H9 (cell line): Measurements from ENCODE around the gene NT5DC2. TPM values are rescaled to one million over a fixed set of nuclear protein-coding genes. Genes with fewer than 3 reads are reported as not detected.

Experiments
- DNase-seq: peaks from one replicate; pipeline ENCODE4 v3.0.0-alpha.2; 2017
- H2AFZ ChIP-seq: one replicate; pipeline ENCODE4 v1.6.1; 2013; ENCODE audit warnings: mild to moderate bottlenecking, low read length, control low read depth, moderate library complexity
- H2AK5ac ChIP-seq: 2 replicates; pipeline ENCODE4 v1.6.1; 2013; ENCODE audit warnings: low read length, control low read depth, mixed read lengths; ENCODE audit not compliant: insufficient read length
- H2BK120ac ChIP-seq: one replicate; pipeline ENCODE4 v1.6.1; 2013; ENCODE audit warnings: low read depth, mild to moderate bottlenecking, low read length, control low read depth, inconsistent platforms; ENCODE audit not compliant: poor library complexity, severe bottlenecking
- H2BK12ac ChIP-seq: 2 replicates; pipeline ENCODE4 v1.6.1; 2013; ENCODE audit warnings: low read length, control low read depth, mixed read lengths, low read depth; ENCODE audit not compliant: insufficient read length
- H2BK15ac ChIP-seq: 2 replicates; pipeline ENCODE4 v1.6.1; 2013; ENCODE audit warnings: low read depth, low read length, control low read depth
- H2BK20ac ChIP-seq: one replicate; pipeline ENCODE4 v1.6.1; 2013; ENCODE audit warnings: low read depth, mild to moderate bottlenecking, low read length, control low read depth, inconsistent platforms; ENCODE audit not compliant: poor library complexity, severe bottlenecking
- H2BK5ac ChIP-seq: 2 replicates; pipeline ENCODE4 v1.6.1; 2013; ENCODE audit warnings: low read length, control low read depth, mixed read lengths; ENCODE audit not compliant: insufficient read length
- H3K14ac ChIP-seq: 2 replicates; pipeline ENCODE4 v1.6.1; 2013; ENCODE audit warnings: low read length, control low read depth; ENCODE audit not compliant: insufficient read depth
- H3K18ac ChIP-seq: 2 replicates; pipeline ENCODE4 v1.6.1; 2013; ENCODE audit warnings: low read depth, mild to moderate bottlenecking, mixed read lengths, low read length, control low read depth; ENCODE audit not compliant: insufficient read length
- H3K23ac ChIP-seq: 2 replicates; pipeline ENCODE4 v1.6.1; 2013; ENCODE audit warnings: low read length, control low read depth, mixed read lengths, low read depth; ENCODE audit not compliant: insufficient read length
- H3K23me2 ChIP-seq: 2 replicates; pipeline ENCODE4 v1.6.1; 2013; ENCODE audit warnings: low read depth, mild to moderate bottlenecking, mixed read lengths, low read length, control low read depth; ENCODE audit not compliant: insufficient read length, poor library complexity, severe bottlenecking
- H3K27ac ChIP-seq: 2 replicates; pipeline ENCODE4 v1.5.1; 2013; ENCODE audit warnings: low read length, control low read depth, mixed read lengths, low read depth; ENCODE audit not compliant: insufficient read length
- H3K27me3 ChIP-seq: 2 replicates; pipeline ENCODE4 v1.6.1; 2013; ENCODE audit warnings: low read length, control low read depth, inconsistent platforms; ENCODE audit not compliant: insufficient read depth
- H3K4ac ChIP-seq: 2 replicates; pipeline ENCODE4 v1.6.1; 2013; ENCODE audit warnings: low read depth, mild to moderate bottlenecking, control low read depth, inconsistent platforms, low read length, moderate library complexity
- H3K4me1 ChIP-seq: 2 replicates; pipeline ENCODE4 v1.6.1; 2013; ENCODE audit warnings: low read length, control low read depth, inconsistent platforms; ENCODE audit not compliant: insufficient read depth
- H3K4me2 ChIP-seq: 2 replicates; pipeline ENCODE4 v1.6.1; 2013; ENCODE audit warnings: low read length, control low read depth, mixed read lengths; ENCODE audit not compliant: insufficient read length, insufficient read depth
- H3K56ac ChIP-seq: 2 replicates; pipeline ENCODE4 v1.6.1; 2013; ENCODE audit warnings: low read depth, mild to moderate bottlenecking, mixed read lengths, low read length, control low read depth; ENCODE audit not compliant: insufficient read length
- H3K79me1 ChIP-seq: 2 replicates; pipeline ENCODE4 v1.6.1; 2013; ENCODE audit warnings: low read depth, mild to moderate bottlenecking, moderate library complexity, low read length, control low read depth, inconsistent platforms; ENCODE audit not compliant: insufficient read depth, poor library complexity, severe bottlenecking
- H3K79me2 ChIP-seq: 2 replicates; pipeline ENCODE4 v1.6.1; 2013; ENCODE audit warnings: low read length, control low read depth, inconsistent platforms; ENCODE audit not compliant: insufficient read depth
- H3K9ac ChIP-seq: 2 replicates; pipeline ENCODE4 v1.6.1; 2013; ENCODE audit warnings: low read length, control low read depth, mixed read lengths; ENCODE audit not compliant: insufficient read length; ENCODE audit errors: extremely low read depth
- H3K9me3 ChIP-seq: one replicate; pipeline ENCODE4 v1.6.1; 2013; ENCODE audit warnings: low read depth, low read length, inconsistent platforms; ENCODE audit not compliant: control insufficient read depth
- H3T11ph ChIP-seq: one replicate; pipeline ENCODE4 v1.6.1; 2013; ENCODE audit warnings: mild to moderate bottlenecking, low read length, control low read depth, inconsistent platforms
- H4K20me1 ChIP-seq: one replicate; pipeline ENCODE4 v1.6.1; 2013; ENCODE audit not compliant: control insufficient read depth, insufficient read length, insufficient read depth
- H4K5ac ChIP-seq: 2 replicates; pipeline ENCODE4 v1.6.1; 2013; ENCODE audit warnings: low read depth, mild to moderate bottlenecking, mixed read lengths, low read length, control low read depth; ENCODE audit not compliant: insufficient read length
- H4K8ac ChIP-seq: replicated peaks from 2 replicates; pipeline ENCODE4 v1.6.1; 2013; ENCODE audit warnings: low read length, control low read depth, mixed read lengths, low read depth; ENCODE audit not compliant: insufficient read length
- H4K91ac ChIP-seq: 2 replicates; pipeline ENCODE4 v1.6.1; 2013; ENCODE audit warnings: low read depth, mild to moderate bottlenecking, moderate library complexity, mixed read lengths, low read length, control low read depth; ENCODE audit not compliant: insufficient read length
- H3K27ac Mint-ChIP-seq, 3 experiments: 2 replicates in 2 of 3; 3 replicates in 1 of 3; pipeline ENCODE4 v1.8.0; 2020 to 2021; ENCODE audit warnings: mixed read lengths in 3 of 3, mild to moderate bottlenecking in 1 of 3, moderate library complexity in 1 of 3
- H3K27me3 Mint-ChIP-seq: 2 replicates; pipeline ENCODE4 v1.8.0; 2021; ENCODE audit warnings: low read depth, mild to moderate bottlenecking, moderate library complexity, mixed read lengths
- H3K36me3 Mint-ChIP-seq, 3 experiments: 2 replicates in 2 of 3; 3 replicates in 1 of 3; pipeline ENCODE4 v1.8.0; 2020 to 2021; ENCODE audit warnings: low read depth in 3 of 3, mixed read lengths in 3 of 3; ENCODE audit not compliant: insufficient read depth in 1 of 3
- H3K4me1 Mint-ChIP-seq, 2 experiments: 2 replicates each; pipeline ENCODE4 v1.8.0; 2020; ENCODE audit warnings: mixed read lengths in 2 of 2
- H3K4me3 Mint-ChIP-seq, 2 experiments: 2 replicates in 1 of 2; 3 replicates in 1 of 2; pipeline ENCODE4 v1.8.0; 2020 to 2021; ENCODE audit warnings: mild to moderate bottlenecking in 2 of 2, mixed read lengths in 2 of 2, moderate library complexity in 1 of 2
- H3K9me3 Mint-ChIP-seq, 2 experiments: 2 replicates in 1 of 2; 3 replicates in 1 of 2; pipeline ENCODE4 v1.8.0; 2020; ENCODE audit warnings: mild to moderate bottlenecking in 2 of 2, mixed read lengths in 2 of 2, moderate library complexity in 1 of 2
- CTCF ChIP-seq: fragments of 200-600 bp; sonication (generic); conservative IDR thresholded peaks from 3 replicates; pipeline ENCODE4 v1.8.0; 2021; ENCODE audit warnings: antibody characterized with exemption, mild to moderate bottlenecking
- WGBS: extraction: QIAGEN DNeasy Blood & Tissue Kit; methylation state at CpG from one replicate; pipeline ENCODE4 v1.1.7; 2013; ENCODE audit warnings: missing lambda C conversion rate, low lambda C conversion rate, mixed read lengths; ENCODE audit not compliant: insufficient read length; ENCODE audit errors: extremely low coverage; 5-methylcytosine and 5-hydroxymethylcytosine counted together
- total RNA-seq: library from RNA; stranded (reverse); gene quantifications from 2 replicates; pipeline ENCODE4 v1.2.1, GENCODE V29; 2021

NT5DC2 gene
- total RNA-seq, 1 experiment from 2014 or later: 444 TPM

GRCh38 chr3:52530918-52531826 lies 2.5 kb downstream of the NT5DC2 start:
- Mint-ChIP-seq H3K27me3 (no peaks in the 10 kb centered on the region), H3K27ac (no peak overlapping the region), H3K4me1 (peaks cover 23 to 24% of the 10 kb centered on the region in 2 experiments), H3K36me3 (peaks cover 19 to 39% (median 36%) of the 10 kb centered on the region in 3 experiments; a peak in 6 of 7 replicates), H3K4me3 (peak overlapping the region; percentile 46 to 77; a peak in 3 of 5 replicates), H3K9me3 (no peaks in the 10 kb centered on the region)
- Histone ChIP-seq H2BK15ac (no peak overlapping the region), H3K9me3 (no peaks in the 10 kb centered on the region), H3K9ac (no peak overlapping the region), H2BK20ac (no peak overlapping the region), H3K4ac (no peak overlapping the region), H3K56ac (no peak overlapping the region), H2AK5ac (no peak overlapping the region), H3K18ac (no peak overlapping the region), H4K8ac (no peak overlapping the region), H3K79me1 (no peaks in the 10 kb centered on the region), H2BK120ac (no peak overlapping the region), H2BK5ac (no peak overlapping the region), H3T11ph (no peak overlapping the region), H3K23ac (no peak overlapping the region), H4K5ac (no peak overlapping the region), H4K91ac (no peak overlapping the region), H3K79me2 (peaks cover 2% of the 10 kb centered on the region; the same call in 1 of the 2 replicates), H3K27ac (no peak overlapping the region), H3K4me2 (no peak overlapping the region), H4K20me1 (no peaks in the 10 kb centered on the region), H3K27me3 (no peaks in the 10 kb centered on the region), H3K23me2 (peaks cover 15% of the 10 kb centered on the region), H2BK12ac (no peak overlapping the region), H3K4me1 (no peaks in the 10 kb centered on the region; the same call in 1 of the 2 replicates), H3K14ac (no peak overlapping the region), H2AFZ (no peak overlapping the region)
- no CpG with 5 or more reads among the region's 10 CpGs for WGBS
- no peak for TF ChIP-seq CTCF
- DNase-seq: no peak
